ENCODE measurements around the gene PELI2.

Gene PELI2

GRCh38 chr14:56262530-56262929 lies 144.3 kb downstream of the PELI2 start:
- no peak for DNase-seq

- no peak for DNase-seq
These were observed 149.8 kb downstream of the PELI2 start for GRCh38 chr14:56268039-56268438.

GRCh38 chr14:56268673-56269072 lies 150.5 kb downstream of the PELI2 start:
- no peak for DNase-seq

GRCh38 chr14:56270921-56271320 lies 152.7 kb downstream of the PELI2 start:
- no peak for DNase-seq

- no peak for DNase-seq
These were observed 153.8 kb downstream of the PELI2 start for GRCh38 chr14:56271970-56272369.

- no peak for DNase-seq
These were observed 154.9 kb downstream of the PELI2 start for GRCh38 chr14:56273155-56273554.

- no peak for DNase-seq
These were observed 155.7 kb downstream of the PELI2 start for GRCh38 chr14:56273951-56274350.

- DNase-seq: no peak
These were observed 156.3 kb downstream of the PELI2 start for GRCh38 chr14:56274556-56274955.

- no peak for DNase-seq
These were observed 157.9 kb downstream of the PELI2 start for GRCh38 chr14:56276108-56276507.

GRCh38 chr14:56278383-56278782 lies 160.2 kb downstream of the PELI2 start:
- DNase-seq: no peak

- no peak for DNase-seq
These were observed 162.6 kb downstream of the PELI2 start for GRCh38 chr14:56280843-56281242.

- DNase-seq: no peak
These were observed 164.0 kb downstream of the PELI2 start for GRCh38 chr14:56282179-56282578.

- DNase-seq: no peak
These were observed 166.4 kb downstream of the PELI2 start for GRCh38 chr14:56284641-56285040.

- DNase-seq: no peak
These were observed 170.9 kb downstream of the PELI2 start for GRCh38 chr14:56289155-56289554.

- no peak for DNase-seq
These were observed 172.0 kb downstream of the PELI2 start for GRCh38 chr14:56290195-56290594.

- DNase-seq: no peak
These were observed 174.8 kb downstream of the PELI2 start for GRCh38 chr14:56292970-56293369.

- no peak for DNase-seq
These were observed 175.3 kb downstream of the PELI2 start for GRCh38 chr14:56293506-56293905.

- no peak for DNase-seq
These were observed 175.9 kb downstream of the PELI2 start for GRCh38 chr14:56294128-56294527.

GRCh38 chr14:56295743-56296142 lies 177.5 kb downstream of the PELI2 start:
- DNase-seq: no peak

- DNase-seq: no peak
These were observed 179.2 kb downstream of the PELI2 start for GRCh38 chr14:56297449-56297848.

GRCh38 chr14:56299306-56299984 lies 181.2 kb downstream of the PELI2 start:
- DNase-seq: no peak

GRCh38 chr14:56300495-56300894 lies 182.3 kb downstream of the PELI2 start:
- no peak for DNase-seq

GRCh38 chr14:56304456-56304855 lies 186.2 kb downstream of the PELI2 start:
- DNase-seq: no peak

GRCh38 chr14:56309198-56309597 lies 191.0 kb downstream of the PELI2 start:
- no peak for DNase-seq

GRCh38 chr14:56310643-56311042 lies 192.4 kb downstream of the PELI2 start:
- DNase-seq: no peak

Measured in activated CD8-positive, alpha-beta memory T cell treated with anti-CD3 and anti-CD28 coated beads, Interleukin-2, amount 50 U/mL, for 4 hours (primary cell).